A549 (cell line): ENCODE results near the gene KCNMB1. TPM values are rescaled to one million over a fixed set of nuclear protein-coding genes. Genes with fewer than 3 reads are reported as not detected.

ENCODE experiments used
- ATAC-seq, 2 experiments: fragments of 200-7000 bp in 1 of 2; fragments of >200 bp in 1 of 2; cut with Nextera tagmentation in 1 of 2; cut with Tn5 transposase in 1 of 2; 3 replicates each; pipeline versions ENCODE4 v1.8.0 to v1.9.1; 2018 to 2020; ENCODE audit warnings: mild to moderate bottlenecking in 1 of 2, moderate library complexity in 1 of 2
- CTCF ChIA-PET: fragments of 300-600 bp; sonication (Branson Sonifier 250); formaldehyde crosslinking; extraction: SDS; loops from one replicate; lab custom pipeline; 2021; ENCODE audit warnings: antibody characterized with exemption, inconsistent platforms; lab: Yijun Ruan, JAX
- POLR2A ChIA-PET: fragments of 350-600 bp; formaldehyde crosslinking; extraction: SDS; loops from one replicate; lab custom pipeline; 2021; ENCODE audit warnings: antibody characterized with exemption, inconsistent platforms; lab: Yijun Ruan, JAX
- DNase-seq, 2 experiments: peaks; one replicate each; pipeline versions ENCODE4 v3.0.0 to v3.0.0-alpha.2; 2011 to 2016; ENCODE audit warnings: low read depth in 1 of 2, low spot score in 1 of 2
- FAIRE-seq: peaks from 2 replicates; lab custom pipeline; 2011; peaks lifted over from hg19 to GRCh38; lab: Jason Lieb, UNC
- H3K27ac ChIP-seq, 2 experiments: fragments of >200 bp; sonication (Bioruptor Twin); formaldehyde crosslinking; 3 replicates each; pipeline ENCODE4 v1.5.1; 2016 to 2017
- H3K4me1 ChIP-seq: fragments of >200 bp; sonication (Bioruptor Twin); formaldehyde crosslinking; 3 replicates; pipeline ENCODE4 v1.6.1; 2016
- H3K4me2 ChIP-seq: fragments of >200 bp; sonication (Bioruptor Twin); formaldehyde crosslinking; 3 replicates; pipeline ENCODE4 v1.6.1; 2016
- H3K4me3 ChIP-seq: fragments of >200 bp; sonication (Bioruptor Twin); formaldehyde crosslinking; 3 replicates; pipeline ENCODE4 v1.5.1; 2016
- H3K9me3 ChIP-seq: fragments of >200 bp; sonication (Bioruptor Twin); formaldehyde crosslinking; 3 replicates; pipeline ENCODE4 v1.6.1; 2016
- BCL3 ChIP-seq: fragments of >200 bp; sonication (Bioruptor Twin); formaldehyde crosslinking; IDR thresholded peaks from 3 replicates; pipeline ENCODE4 v1.6.1; 2016
- BHLHE40 ChIP-seq: IDR thresholded peaks from 2 replicates; pipeline ENCODE4 v1.6.1; 2012; ENCODE audit warnings: low read depth, low read length, inconsistent platforms
- CBX8 ChIP-seq: fragments of 200-600 bp; sonication (generic); IDR thresholded peaks from 2 replicates; pipeline ENCODE4 v1.6.1; 2016
- CHD4 ChIP-seq: fragments of 200-600 bp; sonication (generic); IDR thresholded peaks from 2 replicates; pipeline ENCODE4 v1.6.1; 2016; ENCODE audit warnings: antibody characterized with exemption, mild to moderate bottlenecking, borderline replicate concordance
- CTCF ChIP-seq: fragments of >200 bp; sonication (Bioruptor Twin); formaldehyde crosslinking; IDR thresholded peaks from 3 replicates; pipeline ENCODE4 v1.5.1; 2016
- FOSB ChIP-seq: fragments of 250-450 bp; sonication (Bioruptor Pico); IDR thresholded peaks from 2 replicates; pipeline ENCODE4 v1.5.0; 2020; ENCODE audit warnings: mild to moderate bottlenecking, moderate library complexity
- JUN ChIP-seq, 2 experiments: fragments of >200 bp; sonication (Bioruptor Twin); formaldehyde crosslinking; IDR thresholded peaks; 2 replicates in 1 of 2; 3 replicates in 1 of 2; pipeline ENCODE4 v1.6.1; 2016 to 2017
- JUNB ChIP-seq: fragments of >200 bp; sonication (Bioruptor Twin); formaldehyde crosslinking; IDR thresholded peaks from 2 replicates; pipeline ENCODE4 v1.6.1; 2016
- MAFK ChIP-seq: fragments of 450-650 bp; IDR thresholded peaks from 2 replicates; pipeline ENCODE4 v1.6.1; 2014; ENCODE audit not compliant: partially characterized antibody
- MAX ChIP-seq: IDR thresholded peaks from 2 replicates; pipeline ENCODE4 v1.6.1; 2012
- RAD21 ChIP-seq, 2 experiments: fragments of >200 bp in 1 of 2; sonication (Bioruptor Twin) in 1 of 2; formaldehyde crosslinking in 1 of 2; IDR thresholded peaks in 1 of 2; conservative IDR thresholded peaks in 1 of 2; 2 replicates in 1 of 2; 3 replicates in 1 of 2; pipeline ENCODE4 v1.6.1; 2012 to 2018; ENCODE audit warnings: inconsistent platforms in 1 of 2
- SREBF2 ChIP-seq: fragments of 450-650 bp; IDR thresholded peaks from 2 replicates; pipeline ENCODE4 v1.6.1; 2014; ENCODE audit warnings: mild to moderate bottlenecking, moderate library complexity
- ZNF302 ChIP-seq: fragments of 250-450 bp; sonication (Bioruptor Pico); IDR thresholded peaks from 2 replicates; pipeline ENCODE4 v1.9.0; 2021; ENCODE audit warnings: inconsistent platforms, mild to moderate bottlenecking, moderate library complexity
- WGBS: methylation state at CpG from one replicate; pipeline ENCODE4 v1.1.6; 2017; ENCODE audit errors: missing lambda C conversion rate; 5-methylcytosine and 5-hydroxymethylcytosine counted together
- polyA plus RNA-seq, 4 experiments: library from polyadenylated mRNA; depleted of rRNA in 3 of 4; stranded (reverse); fragments of >200 nt; fragmentation: RNase III in 1 of 4; extraction: RNeasy Plus Mini Kit Qiagen cat#74134 plus additional on column Dnase treatment in 1 of 4; gene quantifications; 2 replicates in 3 of 4; 3 replicates in 1 of 4; pipeline ENCODE4 v1.2.3, GENCODE V29; 2011 to 2017

KCNMB1 gene
- polyA plus RNA-seq, 2 of the 4 experiments (the other 2 are of a cell fraction): not detected

- Histone ChIP-seq H3K4me3 (no peak overlapping the region), H3K27ac (no peak overlapping the region), H3K4me2 (no peak overlapping the region), H3K4me1 (no peaks in the 10 kb centered on the region), H3K9me3 (peaks cover 7% of the 10 kb centered on the region; the same call in 1 of the 3 replicates)
- no peak for FAIRE-seq
- POLR2A ChIA-PET: no interaction called here
- CTCF ChIA-PET: interaction anchor here (1.1 kb wide), 1 partner anchor 74 kb away, joined by 3 read pairs; no protein-coding TSS in a partner anchor
- 60% methylated on average over 9 of the region's 9 CpGs for WGBS
- TF ChIP-seq SREBF2: no peak
- no peak for TF ChIP-seq CBX8
- TF ChIP-seq CTCF: no peak
- no peak for TF ChIP-seq BHLHE40
- no peak for TF ChIP-seq JUN (IDR thresholded peaks at IDR 0.05)
- no peak for TF ChIP-seq MAX
- TF ChIP-seq BCL3: no peak
- no peak for ATAC-seq
- no peak for DNase-seq
Observed at GRCh38 chr5:170341545-170341944, 47.6 kb downstream of the KCNMB1 start.

GRCh38 chr5:170339780-170340167 is 49.4 kb downstream of the KCNMB1 start:
- no peak overlapping the region for H3K4me3 ChIP-seq
- TF ChIP-seq JUNB (no peak), ZNF302 (CRISPR knock-in tag) (no peak)
- 95% methylated on average over 1 of the region's 1 CpG for WGBS
- H3K4me1 ChIP-seq: no peaks in the 10 kb centered on the region
- H3K4me2 ChIP-seq: no peak overlapping the region
- H3K27ac ChIP-seq: no peak overlapping the region
- ATAC-seq (no peak), DNase-seq (no peak), FAIRE-seq (no peak)
- no peaks in the 10 kb centered on the region; the same call in 2 of the 3 replicates for H3K9me3 ChIP-seq
- POLR2A ChIA-PET: no interaction called here
- CTCF ChIA-PET: interaction anchor here (1.4 kb wide), 1 partner anchor 72 kb away, joined by 6 read pairs; no protein-coding TSS in a partner anchor

- ChIA-PET POLR2A (no interaction called here), CTCF (interaction anchor here (1.4 kb wide), 1 partner anchor 72 kb away, joined by 6 read pairs; no protein-coding TSS in a partner anchor)
- no peak for DNase-seq
- H3K4me3 ChIP-seq: no peak overlapping the region
- H3K4me2 ChIP-seq: no peak overlapping the region
- no peak for FAIRE-seq
- H3K4me1 ChIP-seq: no peaks in the 10 kb centered on the region
- 0 out of 3 replicates have a peak, but pooled peaks have one; percentile 5 for TF ChIP-seq CTCF
- no peak for TF ChIP-seq FOSB (CRISPR knock-in tag)
- TF ChIP-seq CHD4: no peak
- peak in 1 of 2 experiments; percentile 21; a peak in 2 of 5 replicates for TF ChIP-seq RAD21 (conservative IDR thresholded peaks at IDR 0.05 in 1 of 2, IDR thresholded peaks at IDR 0.05 in 1 of 2)
- TF ChIP-seq MAFK: peak; percentile 96
- H3K9me3 ChIP-seq: no peaks in the 10 kb centered on the region; the same call in 2 of the 3 replicates
- no peak for ATAC-seq
- 35% methylated on average over 4 of the region's 4 CpGs for WGBS
- H3K27ac ChIP-seq: no peak overlapping the region
Observed at GRCh38 chr5:170338933-170339779, 50.0 kb downstream of the KCNMB1 start.
